ENCODE data around the gene SLC19A1.

GRCh38 chr21:45521241-45521640, 21.0 kb downstream of the SLC19A1 start:
- TF ChIP-seq, protein P1, sequence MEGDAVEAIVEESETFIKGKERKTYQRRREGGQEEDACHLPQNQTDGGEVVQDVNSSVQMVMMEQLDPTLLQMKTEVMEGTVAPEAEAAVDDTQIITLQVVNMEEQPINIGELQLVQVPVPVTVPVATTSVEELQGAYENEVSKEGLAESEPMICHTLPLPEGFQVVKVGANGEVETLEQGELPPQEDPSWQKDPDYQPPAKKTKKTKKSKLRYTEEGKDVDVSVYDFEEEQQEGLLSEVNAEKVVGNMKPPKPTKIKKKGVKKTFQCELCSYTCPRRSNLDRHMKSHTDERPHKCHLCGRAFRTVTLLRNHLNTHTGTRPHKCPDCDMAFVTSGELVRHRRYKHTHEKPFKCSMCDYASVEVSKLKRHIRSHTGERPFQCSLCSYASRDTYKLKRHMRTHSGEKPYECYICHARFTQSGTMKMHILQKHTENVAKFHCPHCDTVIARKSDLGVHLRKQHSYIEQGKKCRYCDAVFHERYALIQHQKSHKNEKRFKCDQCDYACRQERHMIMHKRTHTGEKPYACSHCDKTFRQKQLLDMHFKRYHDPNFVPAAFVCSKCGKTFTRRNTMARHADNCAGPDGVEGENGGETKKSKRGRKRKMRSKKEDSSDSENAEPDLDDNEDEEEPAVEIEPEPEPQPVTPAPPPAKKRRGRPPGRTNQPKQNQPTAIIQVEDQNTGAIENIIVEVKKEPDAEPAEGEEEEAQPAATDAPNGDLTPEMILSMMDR (IDR thresholded peaks at IDR 0.05) = no peak
- no peak for TF ChIP-seq POLR2A (IDR thresholded peaks at IDR 0.05)
